HL-60 (cell line): ENCODE data around the gene LRRC8E.

Source experiments
- DNase-seq, 2 experiments: peaks; one replicate each; pipeline ENCODE4 v3.0.0-alpha.2; 2010 to 2020; ENCODE audit warnings: low read depth in 1 of 2, low spot score in 1 of 2
- H3K27ac ChIP-seq: fragments of 250-450 bp; sonication (Bioruptor Pico); replicated peaks from 2 replicates; pipeline ENCODE4 v1.5.1; 2020; ENCODE audit warnings: mild to moderate bottlenecking, moderate library complexity
- H3K27me3 ChIP-seq: fragments of 250-450 bp; sonication (Bioruptor Pico); 2 replicates; pipeline ENCODE4 v1.5.1; 2021; ENCODE audit warnings: mild to moderate bottlenecking, moderate library complexity; ENCODE audit not compliant: insufficient read depth, poor library complexity, severe bottlenecking
- H3K4me3 ChIP-seq: replicated peaks from 2 replicates; pipeline ENCODE4 v1.5.1; 2011; ENCODE audit warnings: mild to moderate bottlenecking, control low read depth, low read length; ENCODE audit not compliant: insufficient read depth
- GABPA ChIP-seq: IDR thresholded peaks from 2 replicates; pipeline ENCODE4 v1.6.1; 2012; ENCODE audit warnings: low read depth
- POLR2AphosphoS5 ChIP-seq: IDR thresholded peaks from 2 replicates; pipeline ENCODE4 v1.6.1; 2012; ENCODE audit warnings: low read depth
- SPI1 ChIP-seq: IDR thresholded peaks from 2 replicates; pipeline ENCODE4 v1.6.1; 2012; ENCODE audit warnings: low read depth, mild to moderate bottlenecking, borderline replicate concordance
- TF ChIP-seq, protein P1 (sequence below): IDR thresholded peaks from 2 replicates; pipeline ENCODE4 v1.6.1; 2012; ENCODE audit warnings: low read depth; ENCODE audit not compliant: insufficient replicate concordance
- TF ChIP-seq, protein P2 (sequence below): IDR thresholded peaks from one replicate; pipeline ENCODE4 v1.5.1; 2011; ENCODE audit warnings: low read length, control low read depth, inconsistent platforms; ENCODE audit not compliant: insufficient read depth

LRRC8E gene

DNA sequence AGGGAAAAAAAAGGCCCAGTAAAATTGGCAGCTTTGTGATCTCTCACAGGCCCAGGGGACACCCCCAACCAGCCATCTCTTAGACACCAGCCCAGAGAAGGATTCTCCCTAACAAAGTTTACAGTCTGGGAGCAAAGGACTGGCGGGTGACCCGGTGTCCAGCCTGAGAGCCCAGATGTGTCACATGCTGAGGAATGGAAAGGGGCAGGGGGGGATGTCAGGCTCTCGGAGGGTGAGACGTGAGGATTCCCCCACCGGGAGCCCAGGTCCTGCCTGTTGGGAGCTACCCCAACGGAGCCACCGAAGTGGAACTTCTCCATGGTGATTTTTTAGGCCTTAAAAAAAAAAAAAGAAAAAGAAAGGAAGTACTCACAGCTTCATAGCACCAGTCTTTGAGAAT lies 42.5 kb downstream of the LRRC8E start:
- no peak overlapping the region for H3K4me3 ChIP-seq
- no peak for DNase-seq
- no peak overlapping the region for H3K27ac ChIP-seq
- TF ChIP-seq SPI1: no peak
- TF ChIP-seq, protein P1, sequence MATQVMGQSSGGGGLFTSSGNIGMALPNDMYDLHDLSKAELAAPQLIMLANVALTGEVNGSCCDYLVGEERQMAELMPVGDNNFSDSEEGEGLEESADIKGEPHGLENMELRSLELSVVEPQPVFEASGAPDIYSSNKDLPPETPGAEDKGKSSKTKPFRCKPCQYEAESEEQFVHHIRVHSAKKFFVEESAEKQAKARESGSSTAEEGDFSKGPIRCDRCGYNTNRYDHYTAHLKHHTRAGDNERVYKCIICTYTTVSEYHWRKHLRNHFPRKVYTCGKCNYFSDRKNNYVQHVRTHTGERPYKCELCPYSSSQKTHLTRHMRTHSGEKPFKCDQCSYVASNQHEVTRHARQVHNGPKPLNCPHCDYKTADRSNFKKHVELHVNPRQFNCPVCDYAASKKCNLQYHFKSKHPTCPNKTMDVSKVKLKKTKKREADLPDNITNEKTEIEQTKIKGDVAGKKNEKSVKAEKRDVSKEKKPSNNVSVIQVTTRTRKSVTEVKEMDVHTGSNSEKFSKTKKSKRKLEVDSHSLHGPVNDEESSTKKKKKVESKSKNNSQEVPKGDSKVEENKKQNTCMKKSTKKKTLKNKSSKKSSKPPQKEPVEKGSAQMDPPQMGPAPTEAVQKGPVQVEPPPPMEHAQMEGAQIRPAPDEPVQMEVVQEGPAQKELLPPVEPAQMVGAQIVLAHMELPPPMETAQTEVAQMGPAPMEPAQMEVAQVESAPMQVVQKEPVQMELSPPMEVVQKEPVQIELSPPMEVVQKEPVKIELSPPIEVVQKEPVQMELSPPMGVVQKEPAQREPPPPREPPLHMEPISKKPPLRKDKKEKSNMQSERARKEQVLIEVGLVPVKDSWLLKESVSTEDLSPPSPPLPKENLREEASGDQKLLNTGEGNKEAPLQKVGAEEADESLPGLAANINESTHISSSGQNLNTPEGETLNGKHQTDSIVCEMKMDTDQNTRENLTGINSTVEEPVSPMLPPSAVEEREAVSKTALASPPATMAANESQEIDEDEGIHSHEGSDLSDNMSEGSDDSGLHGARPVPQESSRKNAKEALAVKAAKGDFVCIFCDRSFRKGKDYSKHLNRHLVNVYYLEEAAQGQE: no peak
- no peak for TF ChIP-seq GABPA
- TF ChIP-seq, protein P2, sequence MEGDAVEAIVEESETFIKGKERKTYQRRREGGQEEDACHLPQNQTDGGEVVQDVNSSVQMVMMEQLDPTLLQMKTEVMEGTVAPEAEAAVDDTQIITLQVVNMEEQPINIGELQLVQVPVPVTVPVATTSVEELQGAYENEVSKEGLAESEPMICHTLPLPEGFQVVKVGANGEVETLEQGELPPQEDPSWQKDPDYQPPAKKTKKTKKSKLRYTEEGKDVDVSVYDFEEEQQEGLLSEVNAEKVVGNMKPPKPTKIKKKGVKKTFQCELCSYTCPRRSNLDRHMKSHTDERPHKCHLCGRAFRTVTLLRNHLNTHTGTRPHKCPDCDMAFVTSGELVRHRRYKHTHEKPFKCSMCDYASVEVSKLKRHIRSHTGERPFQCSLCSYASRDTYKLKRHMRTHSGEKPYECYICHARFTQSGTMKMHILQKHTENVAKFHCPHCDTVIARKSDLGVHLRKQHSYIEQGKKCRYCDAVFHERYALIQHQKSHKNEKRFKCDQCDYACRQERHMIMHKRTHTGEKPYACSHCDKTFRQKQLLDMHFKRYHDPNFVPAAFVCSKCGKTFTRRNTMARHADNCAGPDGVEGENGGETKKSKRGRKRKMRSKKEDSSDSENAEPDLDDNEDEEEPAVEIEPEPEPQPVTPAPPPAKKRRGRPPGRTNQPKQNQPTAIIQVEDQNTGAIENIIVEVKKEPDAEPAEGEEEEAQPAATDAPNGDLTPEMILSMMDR: no peak
- TF ChIP-seq POLR2AphosphoS5: no peak
- no peaks in the 10 kb centered on the region for H3K27me3 ChIP-seq

DNA sequence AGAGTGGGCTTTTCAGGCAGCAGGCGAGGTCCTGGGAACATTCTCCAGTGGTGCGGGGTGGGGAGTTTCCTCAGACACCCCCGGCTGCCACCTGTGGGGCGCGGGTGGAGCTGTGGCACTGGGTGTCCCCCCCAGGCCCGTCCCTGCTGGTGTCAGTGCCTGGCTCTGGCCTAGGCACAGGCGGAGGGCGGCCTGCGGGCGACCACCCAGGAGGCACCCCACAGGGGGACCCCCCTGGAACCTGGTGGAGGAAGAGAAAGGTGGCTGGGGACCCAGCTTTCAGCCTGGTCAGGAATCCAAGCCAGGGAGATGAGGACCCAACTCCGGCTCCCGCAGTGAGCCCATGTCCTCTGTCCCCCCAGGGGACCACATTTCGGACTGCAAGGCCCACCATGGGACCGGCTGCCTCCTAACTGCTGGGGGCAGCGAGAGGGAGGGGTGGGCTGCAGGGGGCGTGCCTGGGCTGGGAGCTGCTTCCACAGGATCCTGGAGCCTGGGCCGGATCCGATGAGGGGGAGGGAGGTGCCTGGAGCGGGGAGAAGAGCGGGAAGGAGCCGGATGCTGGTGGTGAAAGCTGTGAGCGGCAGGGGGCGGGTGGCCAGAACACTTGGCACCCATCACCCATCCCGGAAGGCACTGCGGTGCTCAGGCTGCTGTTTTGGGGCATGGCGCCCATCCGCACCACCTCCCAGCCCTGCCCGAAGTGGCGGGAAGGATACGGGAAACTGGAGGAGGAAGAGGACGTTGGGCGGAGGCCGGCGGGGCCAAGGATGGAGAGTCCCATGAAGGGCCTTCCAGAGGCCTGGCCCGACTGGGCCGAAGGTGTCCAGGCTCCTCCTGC lies 43.1 kb downstream of the LRRC8E start:
- H3K27me3 ChIP-seq: no peaks in the 10 kb centered on the region
- no peak overlapping the region for H3K4me3 ChIP-seq
- no peak overlapping the region for H3K27ac ChIP-seq
- no peak for DNase-seq
- no peak for TF ChIP-seq GABPA
- TF ChIP-seq SPI1: no peak
- TF ChIP-seq, protein P2: no peak

DNA sequence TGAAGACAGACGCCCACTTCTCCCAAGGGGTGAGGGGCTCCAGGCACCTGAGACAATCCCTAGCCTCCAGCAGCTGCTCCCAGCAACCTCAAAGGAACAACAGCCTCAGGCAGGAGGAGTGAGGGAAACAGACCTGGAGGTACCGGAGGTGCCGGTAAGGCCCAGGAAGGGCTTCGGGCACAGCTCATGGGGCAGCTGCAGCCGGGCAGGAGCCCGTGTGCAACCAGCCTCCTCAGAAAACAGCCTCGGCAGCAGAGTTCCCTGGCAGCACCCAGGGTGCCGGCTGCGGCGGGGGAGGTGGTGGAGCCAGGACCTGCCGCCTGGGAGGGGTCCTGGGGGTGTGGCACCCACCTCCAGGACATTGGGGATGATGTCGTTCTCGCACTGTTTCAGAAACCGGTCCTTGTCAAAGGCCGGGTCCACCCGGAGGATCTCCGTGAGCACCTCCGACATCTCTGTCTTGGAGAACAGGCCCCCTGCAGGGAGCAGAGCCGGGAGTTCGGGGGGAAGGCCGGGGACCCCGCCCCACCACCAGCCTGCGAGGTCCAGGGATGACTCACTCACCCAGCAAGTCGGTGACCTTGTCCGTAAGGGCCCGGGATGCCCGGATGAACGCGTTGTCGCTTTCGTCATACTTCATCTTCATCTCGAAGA lies 44.1 kb downstream of the LRRC8E start:
- DNase-seq: no peak

More for the DNA sequence above, 44.1 kb downstream of the LRRC8E start:
- Histone ChIP-seq H3K4me3 (no peak overlapping the region), H3K27me3 (no peaks in the 10 kb centered on the region), H3K27ac (no peak overlapping the region)
- TF ChIP-seq, protein P2: no peak
- TF ChIP-seq, protein P1: no peak
- no peak for TF ChIP-seq POLR2AphosphoS5
- no peak for TF ChIP-seq SPI1
- TF ChIP-seq GABPA: no peak
